Effector CD4-positive, alpha-beta T cell (primary cell): ENCODE measurements around the gene ATP6V0D1.
"Not testable (repeated sequence)": the region's sequence is repeated elsewhere in the genome, so short reads cannot be mapped to it uniquely, and the experiment has no call there.

Experiments
- DNase-seq: peaks from one replicate; pipeline ENCODE4 v3.0.0-alpha.2; 2020

Gene ATP6V0D1

GRCh38 chr16:67504031-67505021 is 23.4 kb upstream of the ATP6V0D1 start:
- DNase-seq = no peak

GRCh38 chr16:67499106-67499505 is 18.1 kb upstream of the ATP6V0D1 start:
- no peak for DNase-seq

DNA sequence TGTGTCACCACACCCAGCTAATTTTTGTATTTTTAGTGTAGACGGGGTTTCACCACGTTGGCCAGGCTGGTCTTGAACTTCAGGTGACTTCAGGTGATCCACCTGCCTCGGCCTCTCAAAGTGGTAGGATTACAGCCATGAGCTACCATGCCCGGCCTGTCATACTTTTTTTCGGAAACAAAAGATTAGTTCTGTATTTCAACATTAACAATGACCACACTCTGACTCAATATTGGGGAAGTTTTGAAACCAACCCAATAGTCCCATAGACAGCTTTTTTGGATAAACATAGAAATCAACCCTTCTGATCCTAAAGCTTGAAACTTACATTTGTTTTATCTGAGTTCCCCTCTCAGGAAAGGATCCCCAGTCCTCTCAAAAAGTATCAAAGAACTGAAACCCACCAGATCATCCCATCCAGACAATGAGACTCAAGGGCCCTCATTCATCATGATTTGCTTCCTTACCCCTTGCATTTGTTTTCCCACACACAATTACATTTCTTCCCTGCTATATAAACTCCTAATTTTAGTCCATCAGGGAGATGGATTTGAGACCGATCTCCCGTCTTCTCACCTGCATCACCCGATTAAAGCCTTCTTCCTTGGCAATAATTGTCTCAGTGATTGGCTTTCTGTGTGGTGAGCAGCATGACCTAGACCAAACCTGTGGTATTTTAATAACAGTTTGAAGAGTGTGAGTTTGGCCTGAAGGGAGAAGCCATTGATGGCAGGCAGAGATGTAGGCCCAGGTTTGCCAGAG is 9.6 kb upstream of the ATP6V0D1 start:
- DNase-seq = no peak

- DNase-seq = no peak
Observed at GRCh38 chr16:67489401-67490083, 8.6 kb upstream of the ATP6V0D1 start.

DNA sequence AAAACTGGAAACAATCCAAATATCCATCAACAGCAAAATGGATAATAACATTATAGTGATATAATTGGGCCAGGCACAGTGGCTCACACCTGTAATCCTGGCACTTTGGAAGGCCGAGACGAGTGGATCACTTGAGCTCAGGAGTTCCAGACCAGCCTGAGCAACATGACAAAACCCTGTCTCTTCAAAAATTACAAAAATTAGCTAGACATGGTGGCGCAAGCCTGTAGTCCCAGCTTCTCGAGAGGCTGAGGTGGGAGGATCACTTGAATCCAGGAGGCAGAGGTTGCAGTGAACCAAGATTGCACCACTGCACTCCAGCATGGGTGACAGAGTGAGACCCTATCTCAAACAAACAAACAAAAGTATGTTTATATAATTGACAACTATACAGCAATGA is 6.6 kb upstream of the ATP6V0D1 start:
- DNase-seq = not testable (repeated sequence)

DNA sequence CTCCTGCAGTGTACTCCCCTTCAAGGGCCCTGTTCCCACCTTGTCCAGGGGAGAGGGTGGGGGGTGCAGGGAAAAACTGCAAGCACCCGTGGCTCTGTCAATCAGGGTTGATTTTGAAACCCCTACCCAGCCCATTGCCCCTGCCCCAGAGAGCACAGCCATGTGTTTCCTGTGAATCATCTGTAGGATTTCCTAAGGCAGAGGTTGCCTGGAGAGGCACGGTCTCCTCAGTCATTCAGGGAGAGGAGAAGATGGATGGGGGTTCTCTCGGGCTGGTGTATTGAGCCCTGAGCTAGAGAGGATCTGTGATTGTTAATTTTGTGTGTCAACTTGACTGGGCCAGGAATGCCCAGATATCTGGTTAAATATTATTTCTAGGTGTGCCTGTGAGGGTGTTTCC is 5.8 kb upstream of the ATP6V0D1 start:
- DNase-seq = no peak

- DNase-seq = no peak
Observed at GRCh38 chr16:67483731-67484525, 3.0 kb upstream of the ATP6V0D1 start.

DNA sequence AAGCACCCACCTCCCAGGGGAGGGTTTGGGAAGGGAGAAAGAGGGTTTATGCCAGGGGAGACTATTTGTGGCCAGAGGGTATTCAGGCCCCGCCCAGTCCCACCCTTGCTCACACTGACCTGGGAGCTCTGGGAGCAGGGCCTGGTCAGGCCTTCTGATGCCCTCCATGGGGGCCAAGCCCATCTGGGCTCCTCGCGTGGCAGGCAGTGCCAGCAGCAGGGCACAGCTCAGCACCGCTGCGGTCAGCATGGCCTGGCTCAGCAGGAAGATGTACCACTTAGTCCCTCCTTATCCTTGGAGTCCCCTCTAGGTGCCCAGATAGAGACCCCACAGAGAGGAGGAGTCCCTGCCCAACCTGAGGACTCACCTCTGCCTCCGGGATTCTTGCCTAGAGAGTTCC is 2.2 kb upstream of the ATP6V0D1 start, which contains the start of gene AGRP:
TSS of gene AGRP (minus strand) at position 398 of the 400 bp plus-strand sequence. CDS start at position 249, 149 bp downstream.
- no peak for DNase-seq

DNA sequence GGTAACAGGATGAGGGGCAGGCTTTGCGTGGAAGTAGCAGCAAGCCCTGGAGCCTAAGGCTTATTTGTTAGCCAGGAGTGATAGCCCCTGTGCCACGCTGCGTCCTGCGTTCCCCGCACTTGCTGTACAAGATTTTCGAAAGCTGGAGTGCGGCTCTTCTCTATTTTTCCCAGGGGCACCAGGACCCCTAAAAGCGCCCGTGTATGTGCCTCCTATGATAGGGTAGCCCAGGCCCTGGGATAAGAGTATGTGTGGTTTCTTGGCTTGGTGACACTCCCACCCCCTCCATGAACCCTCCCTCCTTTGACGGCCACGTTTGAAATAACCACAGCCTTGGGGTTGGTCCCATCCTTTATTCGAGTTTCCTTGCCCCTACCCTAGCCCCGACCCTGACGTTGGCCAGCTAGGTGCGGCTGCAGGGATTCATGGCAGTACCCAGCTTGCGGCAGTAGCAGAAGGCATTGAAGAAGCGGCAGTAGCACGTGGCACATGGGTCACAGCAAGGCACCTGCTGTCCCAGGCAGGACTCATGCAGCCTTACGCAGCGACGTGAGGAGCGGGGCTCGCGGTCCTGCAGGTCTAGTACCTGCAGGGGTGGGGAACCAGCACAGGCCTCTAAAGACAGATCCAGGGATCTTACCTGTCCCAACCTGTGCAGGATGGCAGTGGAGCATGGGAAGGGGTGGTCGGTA is 1.4 kb upstream of the ATP6V0D1 start:
- no peak for DNase-seq

GRCh38 chr16:67481561-67482232 is 740 bp upstream of the ATP6V0D1 start:
- DNase-seq = peak; percentile 22

- DNase-seq = no peak
Observed at GRCh38 chr16:67477960-67478554, 2.9 kb downstream of the ATP6V0D1 start.

DNA sequence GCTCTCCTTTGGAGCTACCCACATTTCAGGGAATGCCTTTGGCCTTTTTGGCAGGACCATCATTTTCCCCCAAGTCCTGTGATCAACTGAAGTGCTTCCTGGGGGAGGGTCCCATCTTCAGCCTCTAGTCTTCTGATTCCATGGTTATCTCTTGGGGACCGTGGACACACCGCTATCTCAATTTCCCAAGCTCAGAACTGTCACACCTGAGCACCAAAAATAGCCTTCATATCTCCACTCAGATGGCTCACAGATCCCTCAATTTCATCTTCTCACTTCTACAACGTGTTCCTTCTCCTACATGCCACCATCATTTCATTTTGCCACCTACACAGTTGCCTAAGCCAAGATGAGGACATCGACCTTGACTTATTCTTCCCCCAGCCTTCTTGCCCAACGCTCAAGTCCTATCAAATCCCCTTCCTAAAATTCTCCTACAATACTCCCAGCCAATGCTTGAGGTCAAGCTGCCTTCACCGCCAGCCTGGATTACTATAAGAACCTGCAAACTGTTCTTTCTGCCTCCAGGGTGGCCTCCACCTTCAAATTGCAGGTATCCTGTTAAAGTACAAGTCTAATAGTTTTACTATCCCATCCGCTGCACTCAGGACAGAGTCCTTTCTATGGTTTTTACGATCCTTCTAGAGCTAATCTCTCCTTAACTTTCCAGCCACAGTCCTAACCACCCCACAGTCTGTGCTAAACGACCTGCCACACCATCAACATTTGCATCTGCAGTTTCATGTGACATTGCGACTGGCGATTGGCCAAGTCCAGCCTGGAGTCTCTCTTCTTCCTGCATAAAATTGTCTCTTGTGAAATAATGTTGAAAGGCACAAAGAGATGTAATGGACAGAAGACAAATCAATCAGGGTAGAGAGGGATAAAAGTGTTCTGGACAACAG is 6.2 kb downstream of the ATP6V0D1 start:
- no peak for DNase-seq

GRCh38 chr16:67471758-67472384 is 9.1 kb downstream of the ATP6V0D1 start:
- no peak for DNase-seq

DNA sequence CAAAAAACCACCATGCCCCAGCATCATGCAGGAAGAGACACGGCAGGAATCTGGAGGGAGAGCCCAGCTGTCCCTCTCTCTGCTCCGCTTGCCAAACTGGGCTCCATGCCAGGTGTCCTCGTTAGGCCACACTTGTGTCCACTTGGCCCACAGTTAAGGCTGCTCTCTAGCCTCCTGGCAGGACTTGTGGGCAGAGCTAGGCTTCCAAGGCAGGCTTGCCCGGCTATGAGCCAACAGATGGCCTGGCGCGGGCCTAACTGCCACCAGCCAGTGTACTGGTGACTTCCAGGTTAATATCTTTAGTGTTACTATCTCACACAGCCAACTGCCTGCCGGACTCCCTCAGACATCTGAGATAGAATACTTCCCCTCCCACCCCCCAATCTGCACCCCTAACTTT is 10.6 kb downstream of the ATP6V0D1 start:
- DNase-seq = no peak

GRCh38 chr16:67468731-67469130 is 12.2 kb downstream of the ATP6V0D1 start:
- no peak for DNase-seq

GRCh38 chr16:67466581-67466980 is 14.4 kb downstream of the ATP6V0D1 start:
- no peak for DNase-seq

GRCh38 chr16:67464565-67464964 is 16.4 kb downstream of the ATP6V0D1 start:
- no peak for DNase-seq

DNA sequence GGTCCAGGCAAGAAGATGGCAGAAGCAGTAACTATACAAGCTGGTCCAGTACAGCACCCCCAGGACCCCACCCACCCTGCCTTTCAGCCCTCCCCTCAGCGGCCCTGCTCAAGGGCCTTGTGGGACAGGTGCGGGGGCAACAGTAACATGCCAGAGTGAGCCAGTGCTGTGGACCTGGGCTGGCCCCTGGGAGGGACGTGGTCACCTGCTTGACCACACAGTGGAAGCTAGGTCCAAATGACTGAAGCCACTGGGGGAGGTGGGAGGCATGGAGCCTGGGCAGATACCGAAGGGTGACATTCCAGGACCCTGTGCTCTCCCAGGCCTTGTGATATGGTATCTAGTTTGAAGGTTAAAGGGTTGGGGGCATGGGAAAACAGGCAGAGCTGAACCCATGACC is 17.3 kb downstream of the ATP6V0D1 start:
- no peak for DNase-seq

- DNase-seq = no peak
Observed at GRCh38 chr16:67463059-67463458, 17.9 kb downstream of the ATP6V0D1 start.
